Gastroesophageal sphincter (tissue), 3 donors: ENCODE results near the gene OR10T2.

Source experiments
- POLR2A ChIP-seq, 2 donors: fragments of 450-650 bp; IDR thresholded peaks; one replicate each; pipeline ENCODE4 v1.6.1; 2017; ENCODE audit warnings: antibody characterized with exemption in 2 of 2, mild to moderate bottlenecking in 2 of 2, moderate library complexity in 1 of 2
- TF ChIP-seq, protein P1 (sequence below), 4 experiments: fragments of 200-600 bp in 2 of 4; fragments of 450-650 bp in 2 of 4; sonication (generic) in 1 of 4; IDR thresholded peaks; one replicate each; pipeline ENCODE4 v1.5.1; 2017 to 2019; ENCODE audit warnings: antibody characterized with exemption in 4 of 4, mild to moderate bottlenecking in 2 of 4, moderate library complexity in 2 of 4

DNA sequence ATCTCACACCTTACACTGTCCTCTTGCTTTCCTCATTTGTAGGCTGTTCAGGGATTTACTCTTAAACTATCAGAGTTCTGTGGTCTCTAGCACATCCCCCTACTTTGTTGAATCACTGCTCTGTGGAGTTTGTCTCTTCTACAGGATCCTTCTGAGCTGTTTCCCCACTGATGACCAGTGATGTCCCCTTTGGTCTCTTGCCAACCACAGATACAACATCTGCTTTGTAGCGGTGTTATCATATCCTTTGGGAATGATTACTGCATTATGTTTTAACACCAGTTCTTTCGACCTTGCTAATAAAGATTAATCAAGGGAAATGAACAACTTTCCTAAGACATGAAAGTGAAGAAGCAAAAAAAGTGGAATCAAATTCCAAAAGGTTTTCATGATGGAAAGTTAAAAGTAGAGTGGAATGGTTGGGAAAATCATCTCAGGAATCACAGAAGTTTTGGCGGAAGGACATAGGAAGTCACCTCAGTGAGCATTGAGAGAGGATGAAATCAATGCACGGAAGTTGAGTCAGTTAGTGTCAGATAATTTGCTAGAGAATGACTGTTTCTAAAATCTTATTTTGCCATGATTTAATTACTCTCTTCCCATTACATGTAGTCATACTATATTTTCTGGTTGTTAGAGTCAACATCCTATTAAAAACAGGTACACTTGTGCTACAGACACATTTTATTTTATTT is 15.5 kb upstream of the OR10T2 start:
- no peak for TF ChIP-seq POLR2A (IDR thresholded peaks at IDR 0.05)
- TF ChIP-seq, protein P1, sequence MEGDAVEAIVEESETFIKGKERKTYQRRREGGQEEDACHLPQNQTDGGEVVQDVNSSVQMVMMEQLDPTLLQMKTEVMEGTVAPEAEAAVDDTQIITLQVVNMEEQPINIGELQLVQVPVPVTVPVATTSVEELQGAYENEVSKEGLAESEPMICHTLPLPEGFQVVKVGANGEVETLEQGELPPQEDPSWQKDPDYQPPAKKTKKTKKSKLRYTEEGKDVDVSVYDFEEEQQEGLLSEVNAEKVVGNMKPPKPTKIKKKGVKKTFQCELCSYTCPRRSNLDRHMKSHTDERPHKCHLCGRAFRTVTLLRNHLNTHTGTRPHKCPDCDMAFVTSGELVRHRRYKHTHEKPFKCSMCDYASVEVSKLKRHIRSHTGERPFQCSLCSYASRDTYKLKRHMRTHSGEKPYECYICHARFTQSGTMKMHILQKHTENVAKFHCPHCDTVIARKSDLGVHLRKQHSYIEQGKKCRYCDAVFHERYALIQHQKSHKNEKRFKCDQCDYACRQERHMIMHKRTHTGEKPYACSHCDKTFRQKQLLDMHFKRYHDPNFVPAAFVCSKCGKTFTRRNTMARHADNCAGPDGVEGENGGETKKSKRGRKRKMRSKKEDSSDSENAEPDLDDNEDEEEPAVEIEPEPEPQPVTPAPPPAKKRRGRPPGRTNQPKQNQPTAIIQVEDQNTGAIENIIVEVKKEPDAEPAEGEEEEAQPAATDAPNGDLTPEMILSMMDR (IDR thresholded peaks at IDR 0.05), result no peak
